Activated naive CD8-positive, alpha-beta T cell treated with anti-CD3 and anti-CD28 coated beads, Interleukin-2, amount 10 ng/mL, durations not matched to agents 7 days and 5 days (primary cell): ENCODE data around the gene FAM184B. TPM values are rescaled to one million over a fixed set of nuclear protein-coding genes. Genes with fewer than 3 reads are reported as not detected.

Experiments
- ATAC-seq: fragments of 150-1000 bp; cut with Tn5 transposase; one replicate; pipeline ENCODE4 v1.10.0; 2021; ENCODE audit warnings: low read depth, moderate library complexity
- POLR2A ChIA-PET: fragments of 350-600 bp; sonication (Branson Sonifier 250); formaldehyde crosslinking; loops from one replicate; lab custom pipeline; 2021; ENCODE audit warnings: antibody characterized with exemption; lab: Charles Lee
- DNase-seq: peaks from one replicate; pipeline ENCODE4 v3.0.0; 2021
- H3K27ac Mint-ChIP-seq: one replicate; pipeline ENCODE4 v1.8.0; 2022; ENCODE audit warnings: mild to moderate bottlenecking, mixed read lengths
- H3K27me3 Mint-ChIP-seq: one replicate; pipeline ENCODE4 v1.8.0; 2022; ENCODE audit warnings: mild to moderate bottlenecking, moderate library complexity, mixed read lengths
- H3K36me3 Mint-ChIP-seq: one replicate; pipeline ENCODE4 v1.8.0; 2021; ENCODE audit warnings: mild to moderate bottlenecking, mixed read lengths
- H3K4me1 Mint-ChIP-seq: one replicate; pipeline ENCODE4 v1.8.0; 2021; ENCODE audit warnings: mixed read lengths
- H3K4me3 Mint-ChIP-seq: one replicate; pipeline ENCODE4 v1.8.0; 2022; ENCODE audit warnings: mild to moderate bottlenecking, moderate library complexity, mixed read lengths
- H3K9me3 Mint-ChIP-seq: one replicate; pipeline ENCODE4 v1.8.0; 2021; ENCODE audit warnings: mixed read lengths
- total RNA-seq, 2 experiments: library from RNA; stranded (reverse); gene quantifications; one replicate each; pipeline ENCODE4 v1.2.3, GENCODE V29; 2021

The FAM184B gene
- total RNA-seq, 2 experiments from 2014 or later, result not detected

DNA sequence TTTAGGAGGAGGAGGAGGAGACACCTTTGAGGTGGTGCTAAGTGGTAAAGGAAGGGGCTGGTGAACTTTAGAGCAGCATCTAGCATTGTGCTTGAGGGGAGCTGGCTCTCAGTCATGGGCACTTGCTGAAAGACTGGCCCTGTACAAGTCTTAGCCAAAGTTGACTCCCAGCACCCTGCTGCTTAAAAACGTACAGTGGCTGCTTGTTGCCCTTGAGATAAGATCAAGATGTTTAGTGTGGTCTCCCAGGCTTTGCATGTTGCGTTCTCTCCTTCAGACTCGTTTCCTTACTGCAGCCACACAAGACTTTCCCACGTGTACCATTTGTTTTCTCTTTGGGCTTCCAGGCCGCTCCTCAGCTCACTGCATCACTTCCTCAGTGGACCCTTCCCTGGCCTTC, 165.1 kb downstream of the FAM184B start:
- POLR2A ChIA-PET, result interaction anchor here (3.3 kb wide), 1 partner anchor 39 kb away, joined by 18 read pairs; the partner anchor contains the start of gene LAP3
- H3K27ac Mint-ChIP-seq, result peak overlapping the region; percentile 61
- ATAC-seq, result peak; percentile 23
- peaks cover 37% of the 10 kb centered on the region for H3K4me1 Mint-ChIP-seq
- H3K36me3 Mint-ChIP-seq, result peaks cover 19% of the 10 kb centered on the region
- H3K4me3 Mint-ChIP-seq, result peak overlapping the region; percentile 73
- DNase-seq, result no peak
- H3K9me3 Mint-ChIP-seq, result no peaks in the 10 kb centered on the region
- no peaks in the 10 kb centered on the region for H3K27me3 Mint-ChIP-seq

DNA sequence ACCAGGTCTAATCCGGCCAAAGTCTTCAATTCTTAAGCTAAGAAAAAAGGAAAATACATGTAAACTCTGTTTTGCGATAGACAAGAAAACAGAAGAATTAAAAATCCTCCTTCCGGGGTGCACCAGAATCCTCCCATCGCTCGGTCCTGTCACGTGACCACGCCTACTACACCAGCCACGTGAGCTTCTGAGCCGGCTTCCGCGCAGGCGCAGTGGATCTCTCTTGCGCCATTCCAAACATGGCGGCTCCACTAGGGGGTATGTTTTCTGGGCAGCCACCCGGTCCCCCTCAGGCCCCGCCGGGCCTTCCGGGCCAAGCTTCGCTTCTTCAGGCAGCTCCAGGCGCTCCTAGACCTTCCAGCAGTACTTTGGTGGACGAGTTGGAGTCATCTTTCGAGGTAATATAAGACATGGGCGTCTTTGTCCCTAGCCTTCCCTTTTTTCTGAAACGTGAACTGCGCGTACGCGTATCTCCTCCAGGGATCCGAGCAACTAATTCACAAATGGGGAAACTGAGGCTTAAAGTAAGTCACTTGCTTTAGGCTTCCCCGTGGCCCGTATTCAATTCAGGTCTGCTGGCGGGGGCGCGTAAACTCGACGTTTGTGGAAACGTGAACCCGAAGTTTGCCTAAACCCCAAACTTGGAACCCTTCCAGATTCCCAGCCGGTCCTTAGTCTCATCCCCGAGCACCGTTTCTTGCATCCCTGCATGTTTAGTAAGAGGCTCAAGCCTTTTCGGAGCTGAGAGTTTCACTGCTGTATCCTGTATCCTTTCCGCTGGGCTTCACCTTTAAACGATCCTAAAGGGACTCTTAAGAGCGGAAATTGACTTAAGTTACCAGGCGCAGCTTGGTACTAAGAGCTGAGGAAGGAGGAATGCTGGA, 166.8 kb downstream of the FAM184B start, which contains the start of gene MED28:
TSS of gene MED28 (plus strand) at position 226 of the 884 bp plus-strand sequence. CDS start at position 240, 14 bp downstream.
- ATAC-seq, result peak; percentile 89
- Mint-ChIP-seq H3K4me3 (peak within 1 kb of the TSS; percentile 96), H3K27me3 (no peaks in the 10 kb centered on the region), H3K4me1 (peaks cover 37% of the 10 kb centered on the region), H3K36me3 (peaks cover 16% of the 10 kb centered on the region), H3K27ac (peak within 1 kb of the TSS; percentile 94), H3K9me3 (no peaks in the 10 kb centered on the region)
- POLR2A ChIA-PET, result interaction anchor here (0.5 to 3.7 kb wide), 17 partner anchors 12 to 350 kb away, joined by 3 to 74 read pairs (median 4); partner anchors contain the start of genes DCAF16, LAP3 and NCAPG
- peak; percentile 94 for DNase-seq

- Mint-ChIP-seq H3K9me3 (no peaks in the 10 kb centered on the region), H3K27ac (peak overlapping the region; percentile 94), H3K4me3 (peak overlapping the region; percentile 96), H3K4me1 (peaks cover 31% of the 10 kb centered on the region), H3K36me3 (peaks cover 10% of the 10 kb centered on the region), H3K27me3 (no peaks in the 10 kb centered on the region)
- ATAC-seq (peak; percentile 51), DNase-seq (peak; percentile 38)
- POLR2A ChIA-PET, result interaction anchor here (0.5 to 3.7 kb wide), 19 partner anchors 9 to 220 kb away, joined by 3 to 74 read pairs (median 4); partner anchors contain the start of genes DCAF16, LAP3 and NCAPG
Observed at GRCh38 chr4:17613761-17614415, 167.5 kb downstream of the FAM184B start.

GRCh38 chr4:17605236-17605635, 176.2 kb downstream of the FAM184B start:
- no peak overlapping the region for H3K27ac Mint-ChIP-seq
- H3K27me3 Mint-ChIP-seq, result no peaks in the 10 kb centered on the region
- POLR2A ChIA-PET, result interaction anchor here (0.5 to 1.0 kb wide), 2 partner anchors 8 to 12 kb away, joined by 3 to 4 read pairs; no protein-coding TSS in a partner anchor
- H3K9me3 Mint-ChIP-seq, result no peaks in the 10 kb centered on the region
- no peak overlapping the region for H3K4me3 Mint-ChIP-seq
- peaks cover 24% of the 10 kb centered on the region for H3K36me3 Mint-ChIP-seq
- DNase-seq (no peak), ATAC-seq (no peak)
- H3K4me1 Mint-ChIP-seq, result peaks cover 3% of the 10 kb centered on the region

DNA sequence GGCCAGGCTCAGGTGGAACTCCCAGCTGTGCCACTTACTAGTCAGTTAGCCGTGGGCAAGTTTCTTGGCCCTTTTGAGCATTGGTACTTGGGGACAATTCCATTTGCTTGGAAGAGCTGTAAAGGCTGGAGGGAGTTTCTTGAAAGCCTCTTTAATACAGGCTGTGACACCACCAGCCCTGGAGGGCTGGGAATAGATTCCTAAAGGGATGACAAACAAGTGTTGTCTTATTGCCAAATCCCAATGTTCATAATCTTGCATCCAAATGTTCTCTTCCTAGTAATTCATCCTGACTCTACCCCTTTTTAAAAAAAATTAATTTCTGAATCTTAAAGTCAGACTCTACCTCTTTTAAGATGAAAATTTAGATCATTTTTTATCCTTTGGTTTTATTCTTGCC, 181.6 kb downstream of the FAM184B start:
- peaks cover 6% of the 10 kb centered on the region for H3K4me1 Mint-ChIP-seq
- H3K27me3 Mint-ChIP-seq, result no peaks in the 10 kb centered on the region
- no peak overlapping the region for H3K4me3 Mint-ChIP-seq
- no peak overlapping the region for H3K27ac Mint-ChIP-seq
- POLR2A ChIA-PET, result interaction anchor here (0.6 to 3.0 kb wide), 6 partner anchors 9 to 210 kb away, joined by 3 to 15 read pairs (median 4); partner anchors contain the start of genes LAP3 and MED28
- H3K36me3 Mint-ChIP-seq, result peaks cover 23% of the 10 kb centered on the region
- ATAC-seq, result no peak
- no peaks in the 10 kb centered on the region for H3K9me3 Mint-ChIP-seq
- DNase-seq, result no peak

DNA sequence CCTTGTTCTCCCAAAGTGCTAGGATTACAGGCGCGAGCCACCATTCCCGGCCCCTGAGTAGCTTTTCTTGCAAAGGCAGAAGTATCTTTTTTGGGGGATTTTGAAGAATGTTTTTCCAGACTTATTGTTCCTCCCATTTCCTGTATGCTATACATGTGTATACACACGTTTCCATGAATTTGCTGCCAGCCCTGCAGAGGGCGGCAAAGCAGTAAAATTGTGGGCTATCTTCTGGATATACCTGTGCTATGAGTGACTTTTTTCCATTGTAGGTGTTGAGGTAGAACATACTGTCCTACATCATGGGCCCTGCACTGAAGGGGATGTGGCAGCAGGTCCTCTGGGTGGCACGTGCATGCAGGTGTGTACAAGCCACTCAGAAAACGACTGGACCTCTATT, 183.9 kb downstream of the FAM184B start:
- Mint-ChIP-seq H3K36me3 (peaks cover 29% of the 10 kb centered on the region), H3K27ac (no peak overlapping the region), H3K9me3 (no peaks in the 10 kb centered on the region), H3K27me3 (no peaks in the 10 kb centered on the region), H3K4me3 (no peak overlapping the region), H3K4me1 (peaks cover 4% of the 10 kb centered on the region)
- no peak for DNase-seq
- POLR2A ChIA-PET, result interaction anchor here (3.0 kb wide), 1 partner anchor 17 kb away, joined by 15 read pairs; the partner anchor contains the start of gene MED28
- ATAC-seq, result no peak

DNA sequence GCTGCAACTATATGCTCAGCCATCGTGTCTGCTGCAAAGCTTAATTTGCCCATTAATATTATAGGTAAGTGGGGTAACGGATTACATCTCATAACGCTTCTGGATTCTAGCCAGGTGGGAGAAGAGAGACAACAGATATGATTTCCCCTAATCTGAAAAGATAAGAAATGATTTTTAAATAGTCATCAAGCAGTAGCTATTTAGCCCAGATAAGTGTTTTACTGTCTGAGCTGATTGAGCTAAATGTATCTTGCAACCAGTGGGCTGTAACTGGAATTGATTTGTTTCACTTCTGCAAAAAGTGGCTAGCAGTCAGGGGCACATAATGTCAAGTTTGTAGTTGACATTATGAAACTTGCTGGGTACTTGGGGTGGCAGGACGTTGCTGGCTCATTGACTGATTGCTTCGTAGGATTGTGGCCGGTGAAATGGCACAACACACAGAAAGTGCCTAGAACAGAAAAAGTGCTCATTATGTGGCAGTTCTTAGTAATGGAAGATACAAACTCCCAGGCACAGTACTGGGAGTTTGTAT, 185.9 kb downstream of the FAM184B start:
- Mint-ChIP-seq H3K4me1 (peaks cover 12% of the 10 kb centered on the region), H3K4me3 (no peak overlapping the region), H3K36me3 (peaks cover 31% of the 10 kb centered on the region), H3K27ac (no peak overlapping the region), H3K27me3 (no peaks in the 10 kb centered on the region), H3K9me3 (no peaks in the 10 kb centered on the region)
- ATAC-seq (no peak), DNase-seq (no peak)
- POLR2A ChIA-PET, result interaction anchor here (2.4 kb wide), 1 partner anchor 18 kb away, joined by 7 read pairs; the partner anchor contains the start of gene LAP3

DNA sequence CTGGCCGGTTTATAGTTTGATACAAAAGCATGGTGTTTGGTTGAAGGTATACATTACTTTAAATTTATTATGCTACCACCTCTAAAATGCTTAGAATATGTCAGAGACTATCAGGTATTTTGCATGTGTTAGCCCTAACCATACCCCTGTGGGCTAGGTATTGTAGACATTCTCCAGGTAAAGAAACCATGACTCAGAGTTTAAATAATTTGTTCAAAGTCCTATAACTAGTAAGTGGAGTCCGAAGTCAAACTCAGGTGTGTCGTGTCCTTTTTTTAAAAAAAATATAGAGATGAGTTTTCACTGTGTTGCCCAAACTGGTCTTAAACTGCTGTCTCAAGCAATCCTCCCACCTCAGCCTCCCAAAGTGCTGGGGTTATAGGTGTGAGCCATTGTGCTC, 192.1 kb downstream of the FAM184B start:
- no peak overlapping the region for H3K4me3 Mint-ChIP-seq

DNA sequence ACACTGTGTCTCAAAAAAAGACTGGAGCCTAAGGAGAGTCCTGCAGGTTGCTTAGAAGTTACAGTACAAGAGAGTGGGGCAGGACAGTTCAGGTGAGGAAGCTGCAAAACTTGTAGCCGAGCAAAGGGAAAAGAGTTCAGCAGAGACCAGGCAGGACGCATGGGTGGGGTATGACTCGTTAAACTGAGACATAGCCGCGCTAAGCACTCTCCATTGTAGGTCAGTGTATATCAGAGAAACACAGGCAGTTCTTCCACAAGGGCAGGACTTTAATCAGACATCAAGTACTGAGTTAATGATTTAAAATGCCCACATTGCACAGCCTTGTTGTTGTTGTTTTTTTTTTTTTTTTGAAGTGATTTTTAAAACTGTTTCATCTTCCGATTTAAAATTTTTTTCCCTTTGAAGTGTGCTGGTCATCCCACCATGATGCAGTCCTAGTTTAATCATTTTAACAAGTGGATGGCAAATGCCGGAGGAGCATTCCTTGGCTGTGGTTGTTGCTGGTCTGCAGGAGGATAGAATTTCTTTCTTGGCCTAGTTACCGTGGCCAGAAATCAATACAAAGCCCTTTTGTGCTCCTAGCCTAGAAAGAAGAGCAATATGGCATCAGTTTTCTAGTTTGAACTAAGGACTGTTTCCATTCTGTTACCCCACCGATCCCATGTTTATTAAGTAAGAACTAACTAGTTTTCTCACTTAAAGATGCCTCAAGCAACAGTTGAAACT, 194.2 kb downstream of the FAM184B start:
- no peak overlapping the region for H3K27ac Mint-ChIP-seq
- H3K27me3 Mint-ChIP-seq, result no peaks in the 10 kb centered on the region
- DNase-seq, result no peak
- H3K9me3 Mint-ChIP-seq, result no peaks in the 10 kb centered on the region
- H3K4me1 Mint-ChIP-seq, result peaks cover 25% of the 10 kb centered on the region
- H3K4me3 Mint-ChIP-seq, result no peak overlapping the region
- ATAC-seq, result no peak
- POLR2A ChIA-PET, result interaction anchor here (0.9 to 1.5 kb wide), 2 partner anchors 9 kb away, joined by 5 to 7 read pairs; no protein-coding TSS in a partner anchor
- H3K36me3 Mint-ChIP-seq, result peaks cover 46% of the 10 kb centered on the region

More for the DNA sequence above, 192.1 kb downstream of the FAM184B start:
- DNase-seq, result no peak
- Mint-ChIP-seq H3K9me3 (no peaks in the 10 kb centered on the region), H3K4me1 (peaks cover 20% of the 10 kb centered on the region), H3K27ac (no peak overlapping the region), H3K27me3 (no peaks in the 10 kb centered on the region), H3K36me3 (peaks cover 49% of the 10 kb centered on the region)
- POLR2A ChIA-PET, result interaction anchor here (1.7 kb wide), 1 partner anchor 25 kb away, joined by 5 read pairs; the partner anchor contains the start of gene MED28
- ATAC-seq, result no peak

- Mint-ChIP-seq H3K36me3 (peaks cover 42% of the 10 kb centered on the region), H3K9me3 (no peaks in the 10 kb centered on the region), H3K27me3 (no peaks in the 10 kb centered on the region), H3K27ac (no peak overlapping the region), H3K4me1 (peaks cover 31% of the 10 kb centered on the region), H3K4me3 (no peak overlapping the region)
- POLR2A ChIA-PET, result no interaction called here
- no peak for DNase-seq
- ATAC-seq, result no peak
Observed at GRCh38 chr4:17584521-17585213, 196.8 kb downstream of the FAM184B start.

GRCh38 chr4:17583941-17584340, 197.5 kb downstream of the FAM184B start:
- no peak for ATAC-seq
- Mint-ChIP-seq H3K36me3 (peaks cover 44% of the 10 kb centered on the region), H3K27me3 (no peaks in the 10 kb centered on the region), H3K4me3 (no peak overlapping the region), H3K4me1 (peaks cover 38% of the 10 kb centered on the region), H3K9me3 (no peaks in the 10 kb centered on the region), H3K27ac (no peak overlapping the region)
- POLR2A ChIA-PET, result interaction anchor here (0.7 to 1.0 kb wide), 2 partner anchors 16 to 226 kb away, joined by 4 to 6 read pairs; partner anchors contain the start of gene DCAF16
- no peak for DNase-seq

GRCh38 chr4:17583276-17583675, 198.1 kb downstream of the FAM184B start:
- H3K27ac Mint-ChIP-seq, result no peak overlapping the region
- peaks cover 47% of the 10 kb centered on the region for H3K36me3 Mint-ChIP-seq
- H3K9me3 Mint-ChIP-seq, result no peaks in the 10 kb centered on the region
- peaks cover 41% of the 10 kb centered on the region for H3K4me1 Mint-ChIP-seq
- no peak for ATAC-seq
- POLR2A ChIA-PET, result interaction anchor here (0.7 to 1.0 kb wide), 2 partner anchors 17 to 226 kb away, joined by 4 to 6 read pairs; partner anchors contain the start of gene DCAF16
- DNase-seq, result no peak
- H3K27me3 Mint-ChIP-seq, result no peaks in the 10 kb centered on the region
- H3K4me3 Mint-ChIP-seq, result no peak overlapping the region
